ENCODE data around the gene DDX6.
"Not testable (repeated sequence)": the region's sequence is repeated elsewhere in the genome, so short reads cannot be mapped to it uniquely, and the experiment has no call there.

The DDX6 gene, protein sequence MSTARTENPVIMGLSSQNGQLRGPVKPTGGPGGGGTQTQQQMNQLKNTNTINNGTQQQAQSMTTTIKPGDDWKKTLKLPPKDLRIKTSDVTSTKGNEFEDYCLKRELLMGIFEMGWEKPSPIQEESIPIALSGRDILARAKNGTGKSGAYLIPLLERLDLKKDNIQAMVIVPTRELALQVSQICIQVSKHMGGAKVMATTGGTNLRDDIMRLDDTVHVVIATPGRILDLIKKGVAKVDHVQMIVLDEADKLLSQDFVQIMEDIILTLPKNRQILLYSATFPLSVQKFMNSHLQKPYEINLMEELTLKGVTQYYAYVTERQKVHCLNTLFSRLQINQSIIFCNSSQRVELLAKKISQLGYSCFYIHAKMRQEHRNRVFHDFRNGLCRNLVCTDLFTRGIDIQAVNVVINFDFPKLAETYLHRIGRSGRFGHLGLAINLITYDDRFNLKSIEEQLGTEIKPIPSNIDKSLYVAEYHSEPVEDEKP

DNA sequence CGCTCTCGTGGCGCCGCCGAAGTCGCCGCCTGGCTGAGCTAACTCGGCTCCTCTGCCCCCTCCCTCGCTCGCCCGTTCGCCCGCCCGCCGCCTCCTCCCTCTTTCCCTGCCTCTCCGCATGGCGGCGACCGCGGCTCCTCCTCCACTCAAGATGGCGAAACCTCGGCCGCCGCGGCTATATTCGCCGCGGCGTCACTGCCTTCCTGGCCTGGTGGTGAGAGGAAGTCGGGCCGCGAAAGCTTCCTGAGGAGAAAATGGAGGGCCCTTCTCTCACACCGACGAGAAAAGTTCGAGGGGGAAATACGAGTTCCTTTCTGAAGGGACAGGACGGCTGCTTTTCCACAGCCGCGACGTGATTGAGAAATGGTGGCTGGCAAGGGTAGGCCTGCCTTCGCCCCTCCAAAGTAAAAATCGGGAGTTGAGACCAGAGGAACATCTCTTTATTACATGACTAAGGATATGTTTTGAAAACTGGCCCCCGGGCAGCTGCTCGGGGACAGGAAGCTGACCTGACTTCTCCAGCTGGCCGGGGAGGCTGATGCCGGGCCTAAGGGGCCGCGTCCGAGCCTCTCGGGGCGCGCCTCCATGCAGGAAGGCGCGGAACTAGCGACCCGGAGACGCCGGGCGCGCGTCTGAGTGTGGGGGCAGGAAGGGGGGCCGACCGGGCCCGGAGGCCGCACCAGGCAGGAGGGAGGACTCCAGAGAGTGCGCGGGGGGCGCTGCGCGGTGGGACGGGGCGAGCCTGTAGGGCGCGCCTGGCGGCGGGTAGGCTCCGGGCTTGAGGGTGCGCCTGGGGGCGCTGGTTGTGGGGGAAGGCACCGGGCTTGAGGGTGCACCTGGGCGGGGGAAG, at the start of gene DDX6:
TSS of gene DDX6 (minus strand) at position 54 of the 850 bp plus-strand sequence. CDS start 4,913 bp downstream, outside the sequence.
- DNase-seq (ENCODE audit: low read depth) = no peak

DNA sequence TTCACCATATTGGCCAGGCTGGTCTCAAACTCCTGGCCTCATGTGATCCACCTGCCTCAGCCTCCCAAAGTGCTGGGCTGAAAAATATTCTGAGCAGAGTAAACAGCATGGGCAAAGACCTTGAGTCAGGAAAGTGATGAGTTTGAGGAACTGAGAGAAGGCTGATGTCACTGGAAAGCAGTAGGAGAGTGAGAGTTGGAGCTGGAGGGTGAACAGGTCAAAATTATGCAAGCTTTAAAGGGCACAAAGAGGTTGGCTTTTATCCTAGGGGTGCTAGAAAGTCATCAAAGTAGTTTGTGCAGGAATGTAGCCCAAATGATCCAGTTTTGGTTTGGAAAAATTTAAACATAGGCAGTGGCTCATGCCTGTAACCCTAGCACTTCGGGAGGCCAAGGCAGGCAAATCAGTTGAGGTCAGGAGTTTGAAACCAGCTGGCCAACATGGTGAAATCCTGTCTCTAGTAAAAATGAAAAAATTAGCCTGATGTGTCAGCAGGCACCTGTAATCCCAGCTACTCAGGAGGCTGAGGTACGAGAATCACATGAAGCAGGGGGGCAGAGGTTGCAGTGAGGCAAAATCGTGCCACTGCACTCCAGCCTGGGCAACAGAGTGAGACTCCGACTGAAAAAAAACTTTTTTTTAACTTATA, 48.1 kb upstream of the DDX6 start:
- no peak for DNase-seq (ENCODE audit: low read depth)

DNA sequence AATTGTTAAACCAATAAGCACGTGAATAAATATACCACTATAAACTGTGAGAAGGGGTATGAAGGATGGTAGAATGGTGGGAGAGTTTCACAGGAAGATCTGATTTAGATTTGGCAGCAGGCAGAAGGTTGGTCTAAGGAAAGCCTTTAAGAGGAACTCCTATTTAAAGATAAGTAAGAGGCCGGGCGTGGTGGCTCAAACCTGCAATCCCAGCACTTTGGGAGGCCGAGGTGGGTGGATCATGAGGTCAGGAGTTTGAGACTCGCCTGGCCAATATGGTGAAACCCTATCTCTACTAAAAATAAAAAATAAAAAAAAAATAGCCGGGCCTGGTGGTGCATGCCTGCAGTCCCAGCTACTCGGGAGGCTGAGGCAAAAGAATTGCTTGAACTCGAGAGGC, 46.9 kb upstream of the DDX6 start:
- no peak for DNase-seq (ENCODE audit: low read depth)

DNA sequence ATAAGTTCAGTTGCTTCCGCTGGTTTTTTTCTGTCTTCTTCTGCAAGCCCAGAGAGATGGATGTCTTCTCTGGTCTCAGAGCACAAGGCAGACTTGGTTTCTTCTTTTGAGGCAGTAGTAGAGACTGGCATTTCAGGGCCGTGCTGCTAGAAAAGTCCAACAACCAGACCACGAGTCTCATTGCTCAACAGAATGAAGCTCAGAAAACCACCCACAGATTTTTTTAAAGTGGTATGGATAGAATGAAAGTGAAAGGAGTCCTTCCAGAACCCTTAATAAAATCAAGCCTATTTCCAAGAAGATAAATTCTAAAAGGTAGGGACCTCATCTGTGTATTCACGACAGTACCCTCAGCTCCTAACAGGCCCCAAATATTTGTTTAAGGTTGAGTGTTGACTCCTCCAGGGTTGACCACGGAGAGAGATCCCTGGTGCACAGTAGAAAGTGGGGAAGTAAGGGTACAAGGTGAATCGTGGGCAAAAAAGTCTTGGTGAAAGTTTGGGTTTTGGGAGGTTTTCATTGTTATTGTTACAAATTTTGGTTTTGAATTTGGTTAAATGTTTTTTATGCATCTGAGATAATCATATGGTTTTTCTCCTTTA, 43.6 kb upstream of the DDX6 start:
- DNase-seq (ENCODE audit: low read depth) = no peak

DNA sequence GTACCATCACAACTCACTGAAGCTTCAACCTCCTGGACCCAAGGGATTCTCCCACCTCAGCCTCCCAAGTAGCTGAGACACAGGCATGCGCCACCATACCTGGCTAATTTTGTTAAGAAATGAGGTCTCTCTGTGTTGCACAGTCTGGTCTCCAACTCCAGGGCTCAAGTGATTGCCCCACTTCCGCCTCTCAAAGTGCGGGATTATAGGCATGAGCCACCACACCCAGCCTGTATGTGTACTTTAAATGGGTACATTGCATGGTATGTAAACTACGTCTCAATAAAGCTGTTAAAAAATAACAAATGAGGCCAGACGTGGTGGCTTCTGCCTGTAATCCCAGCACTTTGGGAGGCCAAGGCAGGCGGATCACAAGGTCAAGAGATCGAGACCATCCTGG, 36.2 kb upstream of the DDX6 start:
- DNase-seq (ENCODE audit: low read depth) = no peak

DNA sequence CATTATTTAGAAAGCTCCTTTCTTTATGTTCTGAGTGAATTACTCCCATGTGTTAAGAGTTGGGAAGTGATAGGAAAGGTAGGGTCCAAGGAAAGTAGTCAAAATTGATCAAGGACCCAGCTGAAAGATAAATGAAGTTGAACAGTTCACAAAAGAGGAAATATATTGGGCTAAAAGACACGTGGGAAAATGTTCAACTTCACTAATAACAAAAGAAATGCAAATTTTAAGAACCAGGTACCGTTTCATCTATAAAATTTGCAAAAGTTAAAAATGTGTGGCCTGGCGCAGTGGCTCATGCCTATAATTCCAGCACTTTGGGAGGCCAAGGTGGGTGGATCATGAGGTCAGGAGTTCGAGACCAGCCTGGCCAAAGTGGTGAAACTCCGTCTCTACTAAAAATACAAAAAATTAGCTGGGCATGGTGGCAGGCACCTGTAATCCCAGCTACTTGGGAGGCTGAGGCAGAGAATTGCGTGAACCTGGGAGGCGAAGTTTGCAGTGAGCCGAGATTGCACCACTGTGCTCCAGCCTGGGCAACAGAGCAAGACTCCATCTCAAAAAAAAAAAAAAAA, 32.1 kb upstream of the DDX6 start:
- DNase-seq (ENCODE audit: low read depth) = not testable (repeated sequence)

DNA sequence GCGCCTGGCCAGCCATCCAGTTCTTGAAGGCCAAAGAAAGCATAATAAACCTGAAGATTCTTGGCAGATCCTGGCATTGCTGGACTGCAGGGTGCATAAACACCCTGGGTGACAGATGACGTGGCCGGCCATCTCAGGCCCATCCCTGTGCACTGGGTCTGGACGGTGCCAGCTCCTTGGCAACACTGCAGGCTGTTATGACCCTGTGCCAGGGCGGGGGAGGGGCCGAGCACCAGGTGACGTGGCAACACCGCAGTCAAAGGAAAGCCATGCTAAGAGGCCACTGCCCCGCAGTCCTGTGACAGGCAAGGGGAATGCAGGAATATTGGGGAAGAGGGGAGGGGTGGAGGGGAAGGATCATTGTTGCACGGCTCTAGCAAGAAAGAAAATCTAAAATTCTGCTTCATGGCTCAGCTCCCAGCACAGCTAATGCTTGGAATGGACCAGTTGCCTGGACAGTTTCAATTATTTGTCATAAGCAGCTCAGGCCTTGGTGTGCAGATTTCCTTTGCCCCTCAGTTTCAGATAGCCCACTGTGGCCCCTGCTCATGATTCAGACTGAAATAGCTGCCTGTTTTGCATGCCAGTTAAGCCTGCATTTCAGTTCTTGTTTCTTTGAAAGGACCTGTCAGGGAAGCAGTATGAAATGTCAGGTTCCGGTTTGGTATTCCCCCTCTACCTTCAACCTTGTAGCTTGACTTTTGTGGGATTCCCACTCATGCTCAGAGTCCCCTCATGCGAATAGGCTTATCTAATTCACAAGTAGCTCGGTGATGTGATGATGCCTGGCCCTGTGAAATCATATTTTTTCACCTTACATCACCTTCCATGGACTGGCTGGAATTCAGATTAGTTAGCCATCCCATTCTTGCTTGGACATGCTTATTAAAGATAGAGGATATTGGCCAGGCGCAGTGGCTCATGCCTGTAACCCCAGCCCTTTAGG, 29.7 kb upstream of the DDX6 start:
- DNase-seq (ENCODE audit: low read depth) = no peak

DNA sequence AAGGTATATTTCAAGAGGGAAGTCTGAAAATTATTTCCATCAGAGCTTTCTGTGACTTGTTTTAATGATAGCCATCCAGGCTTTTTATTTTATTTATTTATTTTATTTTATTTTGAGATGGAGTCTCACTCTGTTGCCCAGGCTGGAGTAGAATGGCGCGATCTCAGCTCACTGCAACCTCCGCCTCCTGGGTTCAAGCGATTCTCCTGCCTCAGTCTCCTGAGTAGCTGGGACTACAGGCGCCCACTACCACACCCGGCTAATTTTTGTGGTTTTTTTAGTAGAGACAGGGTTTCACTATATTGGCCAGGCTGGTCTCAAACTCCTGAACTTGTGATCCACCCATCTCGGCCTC, 29.0 kb upstream of the DDX6 start:
- not testable (repeated sequence) for DNase-seq (ENCODE audit: low read depth)

DNA sequence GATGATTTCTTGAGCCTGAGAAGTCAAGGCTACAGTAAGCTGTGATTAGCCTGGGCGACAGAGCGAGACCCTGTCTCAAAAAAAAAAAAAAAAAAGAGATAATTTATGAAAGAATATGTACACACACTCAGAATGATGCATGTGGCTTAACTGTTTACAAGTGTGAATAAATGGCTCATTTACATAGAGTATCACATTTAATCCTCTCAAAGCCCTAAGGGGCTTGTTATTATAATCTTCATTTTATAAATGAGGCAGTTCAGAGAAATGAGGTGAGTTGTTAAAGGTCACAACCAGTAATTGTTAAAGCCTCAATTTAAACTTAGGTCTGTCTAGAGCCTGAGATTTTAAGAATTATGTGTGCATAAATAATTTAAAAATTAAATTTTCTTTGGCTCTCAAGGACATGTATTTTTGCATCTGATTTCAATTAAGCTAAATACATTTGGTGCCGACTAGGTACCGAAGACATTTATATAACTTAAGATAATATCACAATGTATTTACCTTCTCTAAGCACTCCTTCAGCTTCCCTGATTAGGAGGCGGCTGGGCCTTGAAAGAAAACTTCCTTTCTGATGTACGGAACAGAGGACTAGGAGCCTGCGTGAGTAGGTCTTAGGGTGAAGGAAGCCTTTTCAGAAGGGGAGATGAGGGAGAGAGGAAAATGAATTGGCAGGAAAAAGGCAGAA, 28.5 kb upstream of the DDX6 start:
- no peak for DNase-seq (ENCODE audit: low read depth)

DNA sequence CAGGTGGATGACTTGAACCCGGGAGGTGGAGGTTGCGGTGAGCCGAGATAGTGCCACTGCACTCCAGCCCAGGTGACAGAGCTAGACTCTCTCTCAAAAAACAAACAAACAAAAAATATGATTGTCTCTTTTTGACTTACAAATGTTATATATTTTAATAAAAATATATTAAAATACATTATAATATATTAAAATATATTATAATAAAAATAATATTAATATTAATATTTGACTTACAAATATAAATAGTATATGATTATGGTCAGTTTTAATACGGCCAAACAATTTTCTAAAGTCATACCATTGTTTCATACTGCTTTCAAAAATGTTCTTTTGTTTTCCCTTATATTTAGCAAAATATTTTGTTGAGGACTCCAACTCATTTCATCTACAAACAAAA, 27.2 kb upstream of the DDX6 start:
- DNase-seq (ENCODE audit: low read depth) = no peak

DNA sequence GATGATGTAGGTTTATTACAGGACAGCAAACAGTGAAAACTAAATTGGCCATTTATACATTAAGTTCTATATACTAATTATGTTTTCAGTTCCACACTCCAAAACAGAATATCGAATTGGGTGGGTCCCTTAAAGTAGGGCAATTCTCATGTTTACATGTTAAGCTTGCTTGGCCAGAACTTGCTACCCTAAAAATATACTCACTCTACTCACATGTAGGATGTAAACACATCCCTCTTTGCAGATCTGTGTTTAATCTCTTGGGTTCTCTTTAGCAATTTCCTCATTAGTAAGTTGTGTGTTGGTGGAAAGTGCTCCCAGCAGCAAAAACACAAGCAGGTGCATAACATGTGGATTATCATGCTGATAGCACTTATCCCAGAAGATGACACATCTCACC, 22.6 kb upstream of the DDX6 start:
- DNase-seq (ENCODE audit: low read depth) = no peak

DNA sequence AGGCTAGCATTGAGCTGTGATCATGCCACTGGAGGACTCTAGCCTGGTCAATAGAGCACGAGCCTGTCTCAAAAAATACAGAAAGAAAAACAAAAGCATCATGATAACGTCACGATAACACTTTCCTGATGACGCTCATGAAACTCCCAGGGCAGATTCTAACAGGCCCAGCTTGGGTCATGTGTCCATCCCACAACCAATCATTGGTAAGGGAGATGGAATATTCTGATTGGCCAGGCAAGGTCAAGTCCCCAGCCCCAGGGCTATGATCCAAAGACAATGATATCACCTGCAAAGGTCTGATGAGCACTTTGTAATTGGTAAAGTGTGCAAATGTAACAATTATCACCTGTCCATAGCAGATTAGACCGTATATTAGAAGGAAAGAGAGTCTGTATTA, 21.5 kb upstream of the DDX6 start:
- no peak for DNase-seq (ENCODE audit: low read depth)

DNA sequence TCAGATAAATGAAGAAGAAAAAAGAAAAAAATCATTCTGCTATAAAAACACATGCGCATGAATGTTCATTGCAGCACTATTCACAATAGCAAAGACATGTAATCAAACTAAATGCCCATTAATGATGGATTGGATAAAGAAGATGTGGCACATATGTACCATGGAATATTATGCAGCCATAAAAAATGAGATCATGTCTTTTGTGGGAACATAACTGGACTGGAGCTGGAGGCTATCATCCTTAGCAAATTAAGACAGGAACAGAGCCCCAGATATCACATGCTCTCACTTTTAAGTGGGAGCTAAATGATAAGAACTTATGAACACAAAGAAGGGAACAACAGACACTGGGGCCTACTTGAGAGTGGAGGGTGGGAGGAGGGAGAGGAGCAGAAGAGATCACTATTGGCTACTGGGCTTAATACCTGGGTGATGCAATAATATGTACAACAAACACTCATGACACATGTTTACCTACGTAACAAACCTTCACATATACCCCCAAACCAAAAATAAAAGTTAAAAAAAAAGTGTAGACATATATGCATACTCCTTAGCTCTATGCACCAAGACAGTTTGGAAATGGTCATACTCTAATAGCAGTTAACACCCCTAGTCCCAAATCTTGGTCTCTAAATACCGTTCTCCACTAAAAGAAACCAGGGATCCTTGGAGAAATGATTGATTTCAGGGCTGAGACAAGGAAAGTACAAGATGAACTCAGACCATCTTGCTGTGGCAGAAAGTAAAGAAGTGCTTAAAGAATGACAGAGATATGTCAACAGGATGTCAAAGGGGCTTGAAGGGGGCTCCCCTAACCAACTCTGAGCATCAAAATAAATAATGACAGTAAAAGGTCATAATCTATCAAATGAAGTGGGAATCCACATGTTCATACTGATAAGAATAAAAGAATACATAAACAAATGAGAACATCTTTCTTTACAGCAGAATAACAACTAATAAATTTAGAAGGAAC, 17.1 kb upstream of the DDX6 start:
- no peak for DNase-seq (ENCODE audit: low read depth)

DNA sequence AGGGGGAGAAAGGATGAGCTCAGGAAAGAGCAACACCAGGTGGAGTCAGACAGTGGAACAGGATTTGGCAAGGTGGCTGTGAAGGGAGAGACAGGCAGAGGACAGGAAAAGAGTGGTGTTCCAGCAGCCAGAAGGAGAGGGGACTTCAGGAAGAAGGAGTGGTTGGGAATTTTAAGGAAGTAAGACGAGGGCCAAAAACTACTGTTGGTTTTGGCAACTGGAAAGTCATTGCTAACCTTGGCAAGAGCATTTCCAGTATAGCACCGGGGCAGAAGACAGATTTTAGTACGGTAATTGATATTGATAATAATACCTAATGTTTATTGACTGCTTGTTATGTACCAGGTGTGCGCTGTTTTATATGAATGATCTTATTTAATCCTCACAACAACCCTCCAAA, 15.4 kb upstream of the DDX6 start:
- no peak for DNase-seq (ENCODE audit: low read depth)

DNA sequence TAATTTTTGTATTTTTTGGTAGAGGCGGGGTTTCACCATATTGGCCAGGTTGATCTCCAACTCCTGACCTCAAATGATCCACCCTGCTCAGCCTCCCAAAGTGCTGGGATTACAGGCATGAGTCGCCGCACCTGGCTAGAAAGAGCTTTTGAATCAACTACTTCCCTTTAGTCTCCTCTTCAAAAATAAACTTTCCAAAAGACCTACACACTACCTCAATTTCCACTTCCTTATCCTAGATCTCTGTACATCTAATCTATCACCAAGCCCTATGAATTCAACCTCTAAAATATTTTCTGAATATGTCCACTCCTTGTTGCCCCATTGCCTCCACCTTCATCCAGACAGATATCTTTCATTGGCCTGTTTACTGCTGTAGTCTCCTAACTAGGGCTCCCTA, 13.1 kb upstream of the DDX6 start:
- DNase-seq (ENCODE audit: low read depth) = no peak

DNA sequence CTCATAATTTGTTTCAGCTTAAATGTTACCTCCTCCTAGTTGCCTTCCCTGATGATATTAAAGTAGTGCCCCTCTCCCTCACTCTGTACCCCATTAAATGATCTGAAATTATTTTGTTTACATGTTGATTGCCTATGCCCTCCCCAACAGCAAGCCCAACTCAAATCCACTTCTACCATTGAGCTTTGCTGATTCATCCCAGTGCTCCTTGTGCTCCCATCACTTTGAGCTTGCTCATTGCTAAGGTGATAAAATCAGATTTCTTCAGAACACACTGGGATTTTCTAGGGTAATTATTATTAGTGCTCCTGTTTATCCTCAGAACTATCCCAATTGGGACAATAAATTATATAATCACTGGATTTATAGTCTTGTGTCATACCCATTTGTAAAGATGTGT, 8.4 kb upstream of the DDX6 start:
- no peak for DNase-seq (ENCODE audit: low read depth)

DNA sequence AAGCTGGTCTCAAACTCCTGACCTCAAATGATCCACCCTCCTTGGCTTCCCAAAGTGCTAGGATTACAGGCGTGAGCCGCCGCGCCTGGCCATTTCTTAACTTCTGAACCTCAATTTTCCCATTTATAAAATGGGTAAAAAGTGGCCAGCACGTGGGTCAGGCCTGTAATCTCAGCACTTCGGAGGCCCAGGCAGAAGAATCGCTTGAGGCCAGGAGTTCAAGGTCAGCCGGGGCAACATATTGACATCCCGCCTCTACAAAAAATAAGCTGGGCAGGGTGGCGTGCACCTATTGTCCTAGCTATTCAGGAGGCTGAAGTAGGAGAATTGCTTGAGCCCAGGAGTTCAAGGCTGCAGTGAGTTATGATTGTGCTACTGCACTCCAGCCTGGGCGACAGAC, 6.5 kb upstream of the DDX6 start:
- no peak for DNase-seq (ENCODE audit: low read depth)

DNA sequence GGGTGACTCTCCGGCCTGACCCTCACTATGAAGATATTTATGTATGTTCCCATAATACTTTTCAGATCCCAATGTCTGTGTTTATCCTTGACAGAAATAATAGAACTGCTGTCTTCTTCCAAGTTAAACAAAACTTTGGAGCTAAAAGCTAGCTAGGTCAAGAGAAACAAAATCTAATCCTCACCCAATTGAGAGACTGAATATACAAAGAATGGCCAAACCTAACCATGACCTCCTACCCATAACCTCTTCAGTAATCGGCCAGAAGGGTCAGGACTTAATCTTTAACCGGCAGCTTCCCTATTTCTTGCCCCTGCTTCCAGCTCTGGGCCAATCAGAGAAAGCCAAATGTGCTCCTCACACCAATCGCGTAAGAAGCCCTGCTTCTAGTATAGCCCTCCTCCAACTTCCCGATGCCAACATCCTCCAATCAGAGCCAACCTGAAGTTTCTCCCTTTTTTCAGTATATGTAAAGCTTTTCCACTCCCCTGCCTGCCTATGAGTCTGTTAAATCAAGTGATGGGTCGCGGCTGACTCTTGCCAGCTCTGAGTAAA, 1.7 kb upstream of the DDX6 start:
- no peak for DNase-seq (ENCODE audit: low read depth)
